Measurements from ENCODE around the gene LIN37.

The LIN37 gene

GRCh38 chr19:35732540-35733179 is 15.7 kb upstream of the LIN37 start:
- TF ChIP-seq CTCF (conservative IDR thresholded peaks at IDR 0.05) = no peak
- H3K27ac ChIP-seq = no peak overlapping the region

GRCh38 chr19:35733180-35734125 is 14.9 kb upstream of the LIN37 start:
- TF ChIP-seq CTCF (conservative IDR thresholded peaks at IDR 0.05) = no peak
- H3K27ac ChIP-seq = no peak overlapping the region

DNA sequence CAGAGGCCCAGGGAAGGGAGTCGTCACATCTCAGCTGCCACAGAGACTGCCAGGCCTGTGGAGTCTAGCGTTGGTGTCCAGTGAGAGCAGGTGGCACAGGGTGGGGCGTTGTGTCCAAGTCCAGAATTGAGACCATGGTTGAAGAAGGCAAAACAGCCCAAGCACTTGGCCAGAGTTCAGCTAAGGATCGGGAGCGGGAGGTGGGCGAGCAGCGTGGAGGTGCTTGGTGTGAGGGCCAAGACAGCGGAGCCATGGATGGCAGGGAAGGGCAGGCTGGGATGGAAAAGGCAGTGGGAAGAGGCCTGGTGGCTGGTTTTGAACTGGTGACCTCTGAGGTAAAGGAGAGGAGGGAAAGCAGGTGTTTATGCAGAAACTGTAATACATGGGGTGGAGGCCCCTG is 14.1 kb upstream of the LIN37 start:
- TF ChIP-seq CTCF (conservative IDR thresholded peaks at IDR 0.05) = no peak
- no peak overlapping the region for H3K27ac ChIP-seq

GRCh38 chr19:35734889-35735288 is 13.5 kb upstream of the LIN37 start:
- H3K27ac ChIP-seq = no peak overlapping the region

GRCh38 chr19:35736913-35737886 is 11.2 kb upstream of the LIN37 start:
- no peak overlapping the region for H3K27ac ChIP-seq
- TF ChIP-seq CTCF (conservative IDR thresholded peaks at IDR 0.05) = peak; percentile 40

More at GRCh38 chr19:35734889-35735288, 13.5 kb upstream of the LIN37 start:
- TF ChIP-seq CTCF (conservative IDR thresholded peaks at IDR 0.05) = no peak

DNA sequence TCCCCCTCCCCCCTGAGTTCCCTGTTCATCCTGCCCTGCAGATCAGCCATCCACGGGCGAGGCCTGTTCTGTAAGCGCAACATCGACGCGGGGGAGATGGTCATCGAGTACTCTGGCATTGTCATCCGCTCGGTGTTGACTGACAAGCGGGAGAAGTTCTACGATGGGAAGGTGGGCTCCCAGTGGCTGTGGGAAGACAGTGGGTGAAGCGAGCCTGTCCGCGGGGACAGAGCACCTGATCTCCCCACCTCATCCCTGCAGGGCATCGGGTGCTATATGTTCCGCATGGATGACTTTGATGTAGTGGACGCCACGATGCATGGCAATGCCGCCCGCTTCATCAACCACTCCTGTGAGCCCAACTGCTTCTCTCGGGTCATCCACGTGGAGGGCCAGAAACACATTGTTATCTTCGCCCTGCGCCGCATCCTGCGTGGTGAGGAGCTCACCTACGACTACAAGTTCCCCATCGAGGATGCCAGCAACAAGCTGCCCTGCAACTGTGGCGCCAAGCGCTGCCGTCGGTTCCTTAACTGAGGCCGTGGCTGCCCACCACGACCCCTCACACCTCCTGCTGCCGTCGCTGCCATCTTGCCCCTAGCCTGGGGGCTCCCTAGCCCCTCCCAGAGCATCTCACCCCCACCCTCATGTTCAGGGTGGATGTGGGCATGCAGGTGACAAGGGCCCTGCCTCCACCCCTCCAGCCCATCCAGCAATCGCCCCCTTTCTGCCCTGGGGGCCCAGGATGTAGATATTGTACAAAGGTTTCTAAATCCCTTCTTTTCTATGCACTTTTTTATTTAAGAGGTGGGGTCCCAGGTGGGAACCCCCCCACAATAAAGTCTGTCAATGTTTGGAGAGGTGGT is 10.1 kb upstream of the LIN37 start:
- no peak overlapping the region for H3K27ac ChIP-seq
- TF ChIP-seq CTCF (conservative IDR thresholded peaks at IDR 0.05) = no peak

Data from VCaP (cell line).